GM12874 (cell line): ENCODE measurements around the gene ZER1.

Source experiments
- CTCF ChIP-seq: IDR thresholded peaks from 2 replicates; pipeline ENCODE4 v1.5.1; 2011; ENCODE audit warnings: low read depth, mild to moderate bottlenecking, control low read depth, low read length, moderate library complexity; ENCODE audit not compliant: insufficient read depth

ZER1 gene

GRCh38 chr9:128768606-128769005 is 3.1 kb downstream of the ZER1 start:
- no peak for TF ChIP-seq CTCF

GRCh38 chr9:128765499-128765898 is 6.2 kb downstream of the ZER1 start:
- no peak for TF ChIP-seq CTCF

- TF ChIP-seq CTCF: no peak
Measured at GRCh38 chr9:128764361-128764760, 7.4 kb downstream of the ZER1 start.

- TF ChIP-seq CTCF: no peak
Measured at GRCh38 chr9:128762671-128763449, 8.9 kb downstream of the ZER1 start.

GRCh38 chr9:128757602-128758001 is 14.1 kb downstream of the ZER1 start:
- no peak for TF ChIP-seq CTCF

GRCh38 chr9:128753627-128754026 is 18.1 kb downstream of the ZER1 start:
- TF ChIP-seq CTCF: no peak

- no peak for TF ChIP-seq CTCF
Measured at GRCh38 chr9:128750926-128751595, 20.7 kb downstream of the ZER1 start.
